ENCODE data around the gene FMNL2.

DNA sequence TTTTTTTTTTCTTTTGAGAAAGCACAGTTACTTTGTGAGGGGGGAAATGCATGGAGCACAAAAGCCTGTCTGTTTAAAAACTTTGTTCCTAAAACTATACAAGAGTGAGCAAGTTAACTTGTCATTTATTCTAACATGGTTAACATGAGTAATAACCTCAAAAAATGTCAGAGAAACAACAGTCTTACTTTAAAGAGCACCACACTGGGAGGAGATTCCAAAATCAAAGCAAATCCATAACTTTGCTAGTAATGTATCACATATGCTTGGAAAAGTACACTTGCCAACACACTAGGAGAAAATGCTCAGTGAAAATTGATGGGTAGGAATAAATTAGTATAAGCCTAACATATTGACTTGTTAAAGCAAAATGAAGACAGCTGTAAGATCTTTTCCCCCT lies 225.2 kb downstream of the FMNL2 start:
- TF ChIP-seq, protein P1, sequence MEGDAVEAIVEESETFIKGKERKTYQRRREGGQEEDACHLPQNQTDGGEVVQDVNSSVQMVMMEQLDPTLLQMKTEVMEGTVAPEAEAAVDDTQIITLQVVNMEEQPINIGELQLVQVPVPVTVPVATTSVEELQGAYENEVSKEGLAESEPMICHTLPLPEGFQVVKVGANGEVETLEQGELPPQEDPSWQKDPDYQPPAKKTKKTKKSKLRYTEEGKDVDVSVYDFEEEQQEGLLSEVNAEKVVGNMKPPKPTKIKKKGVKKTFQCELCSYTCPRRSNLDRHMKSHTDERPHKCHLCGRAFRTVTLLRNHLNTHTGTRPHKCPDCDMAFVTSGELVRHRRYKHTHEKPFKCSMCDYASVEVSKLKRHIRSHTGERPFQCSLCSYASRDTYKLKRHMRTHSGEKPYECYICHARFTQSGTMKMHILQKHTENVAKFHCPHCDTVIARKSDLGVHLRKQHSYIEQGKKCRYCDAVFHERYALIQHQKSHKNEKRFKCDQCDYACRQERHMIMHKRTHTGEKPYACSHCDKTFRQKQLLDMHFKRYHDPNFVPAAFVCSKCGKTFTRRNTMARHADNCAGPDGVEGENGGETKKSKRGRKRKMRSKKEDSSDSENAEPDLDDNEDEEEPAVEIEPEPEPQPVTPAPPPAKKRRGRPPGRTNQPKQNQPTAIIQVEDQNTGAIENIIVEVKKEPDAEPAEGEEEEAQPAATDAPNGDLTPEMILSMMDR (IDR thresholded peaks at IDR 0.05; ENCODE audit: insufficient read depth, low read length, poor library complexity, severe bottlenecking) = no peak
- no peak for TF ChIP-seq EZH2phosphoT487 (conservative IDR thresholded peaks at IDR 0.05; ENCODE audit: low read length)

All from SU-DHL-6 (cell line).